Stomach (tissue), 9 donors: ENCODE results near the gene ALX4. TPM values are rescaled to one million over a fixed set of nuclear protein-coding genes. Genes with fewer than 3 reads are reported as not detected.

ENCODE experiments used
- DNase-seq, 2 donors: peaks; one replicate each; pipeline versions ENCODE4 v3.0.0 to v3.0.0-alpha.2; 2013 to 2019
- H3K27ac ChIP-seq, 5 donors: fragments of 200-600 bp in 4 of 5; sonication (generic) in 4 of 5; one replicate each; pipeline ENCODE4 v1.5.1; 2013 to 2019; ENCODE audit warnings: mild to moderate bottlenecking in 1 of 5, moderate library complexity in 1 of 5
- H3K27me3 ChIP-seq, 3 donors: fragments of 200-600 bp; sonication (generic); one replicate each; pipeline ENCODE4 v1.5.1; 2017 to 2019; ENCODE audit warnings: mixed run types in 1 of 3
- H3K36me3 ChIP-seq, 4 donors: fragments of 200-600 bp; sonication (generic); 1 replicate in 3 of 4; 2 replicates in 1 of 4; pipeline ENCODE4 v1.5.1; 2016 to 2019
- H3K4me1 ChIP-seq, 4 donors: fragments of 200-600 bp; sonication (generic); one replicate each; pipeline ENCODE4 v1.5.1; 2016 to 2019
- H3K4me3 ChIP-seq, 4 donors: fragments of 200-600 bp; sonication (generic) in 3 of 4; one replicate each; pipeline ENCODE4 v1.5.1; 2016 to 2019; ENCODE audit warnings: mild to moderate bottlenecking in 1 of 4
- H3K9me3 ChIP-seq, 4 donors: fragments of 200-600 bp; sonication (generic); one replicate each; pipeline ENCODE4 v1.5.1; 2016 to 2019
- CTCF ChIP-seq, 7 experiments: fragments of 450-650 bp in 4 of 7; fragments of 200-600 bp in 3 of 7; sonication (generic) in 3 of 7; IDR thresholded peaks; one replicate each; pipeline ENCODE4 v1.5.1; 2016 to 2019; ENCODE audit warnings: antibody characterized with exemption in 7 of 7, control low read depth in 2 of 7, mild to moderate bottlenecking in 1 of 7
- EP300 ChIP-seq: sonication (generic); formaldehyde crosslinking; IDR thresholded peaks from one replicate; pipeline ENCODE4 v1.6.1; 2017; ENCODE audit warnings: antibody characterized with exemption
- POLR2A ChIP-seq, 4 donors: fragments of 450-650 bp; IDR thresholded peaks; one replicate each; pipeline ENCODE4 v1.6.1; 2016; ENCODE audit warnings: antibody characterized with exemption in 4 of 4, control low read depth in 2 of 4, mild to moderate bottlenecking in 1 of 4, moderate library complexity in 1 of 4
- POLR2AphosphoS5 ChIP-seq, 3 donors: sonication (generic); formaldehyde crosslinking; IDR thresholded peaks; one replicate each; pipeline ENCODE4 v1.6.1; 2016; ENCODE audit warnings: antibody characterized with exemption in 3 of 3
- WGBS, 5 donors: extraction: QIAGEN DNeasy Blood & Tissue Kit in 3 of 5; methylation state at CpG; one replicate each; pipeline versions ENCODE4 v1.1.5 to v1.1.7; 2013 to 2018; 5-methylcytosine and 5-hydroxymethylcytosine counted together
- intact Hi-C: fragments of 100-400 bp; cut with DNase I; formaldehyde crosslinking; loops from one replicate; pipeline ENCODE4 v1.15.1; 2023; ENCODE audit warnings: low total_unique reads
- polyA plus RNA-seq, 3 donors: library from polyadenylated mRNA; stranded (reverse); fragments of 200-250 nt; gene quantifications; one replicate each; pipeline ENCODE4 v1.2.3, GENCODE V29; 2013
- total RNA-seq, 5 donors: library from RNA; depleted of rRNA; stranded (reverse); fragments of >200 nt; gene quantifications; one replicate each; pipeline versions ENCODE4 v1.1.0 to v1.2.3, GENCODE V29; 2014 to 2016
- donor health status: healthy with polysubstance abuse.
- donor health status: Bipolar disorder and iron deficiency.
- donor health status: healthy.

The ALX4 gene
- total and polyA plus RNA-seq, 8 donors, result not detected

DNA sequence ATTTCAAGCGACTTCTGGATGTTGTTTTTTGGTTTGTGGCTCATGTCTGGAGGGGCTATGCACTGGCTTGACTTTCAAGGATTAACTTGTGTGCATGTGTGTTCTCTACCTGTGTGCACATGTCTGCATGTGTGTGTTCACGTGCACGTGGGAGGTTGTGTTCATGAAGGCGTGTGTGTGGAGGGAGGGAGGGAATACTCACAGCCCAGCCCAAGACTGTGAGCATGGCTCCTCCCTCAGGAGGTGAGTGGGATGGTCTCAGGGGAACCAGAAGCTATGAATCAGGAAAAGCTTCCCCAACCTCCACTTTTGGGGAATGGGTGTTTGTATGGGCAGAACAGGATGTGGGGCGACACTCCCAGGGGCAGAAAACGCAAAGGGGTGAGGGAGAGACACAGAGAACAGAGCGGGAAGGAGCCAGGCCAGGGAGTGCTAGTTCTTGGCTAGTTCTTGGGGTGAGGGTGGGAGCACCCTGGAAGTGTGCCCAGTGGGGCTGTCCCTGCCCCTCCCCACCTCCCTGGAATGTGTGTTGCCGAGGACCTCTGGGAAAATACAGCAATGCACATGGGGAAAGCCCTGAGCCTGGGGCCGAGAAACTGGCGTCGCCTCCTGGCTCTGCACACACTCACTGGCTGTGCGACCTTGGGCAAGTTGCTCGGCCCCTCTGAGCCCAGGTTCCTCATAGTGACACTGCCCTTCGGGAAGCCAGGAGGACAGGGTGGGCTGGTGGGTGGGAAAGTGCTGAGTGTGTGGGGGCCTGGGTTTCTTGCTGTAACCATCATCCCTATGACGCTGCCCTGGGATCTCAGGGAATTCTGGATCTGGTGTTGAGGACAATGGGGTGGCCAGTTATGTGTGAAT is 16.9 kb upstream of the ALX4 start:
- 36 to 49% (median 44%) methylated on average over 13 to 15 of the region's 15 CpGs for WGBS, 5 donors
- Histone ChIP-seq H3K36me3 (no peaks in the 10 kb centered on the region), H3K9me3 (no peaks in the 10 kb centered on the region), H3K4me1 (peaks cover 0 to 11% (median 6%) of the 10 kb centered on the region in 4 donors), H3K27ac (no peak overlapping the region), H3K27me3 (peaks cover 8 to 95% (median 61%) of the 10 kb centered on the region in 3 donors), H3K4me3 (no peak overlapping the region)
- DNase-seq, result no peak
- intact Hi-C loops, result no loop called here
- no peak for TF ChIP-seq POLR2A (IDR thresholded peaks at IDR 0.05)
- no peak for TF ChIP-seq EP300
- no peak for TF ChIP-seq CTCF (IDR thresholded peaks at IDR 0.05)
- no peak for TF ChIP-seq POLR2AphosphoS5 (IDR thresholded peaks at IDR 0.05)

DNA sequence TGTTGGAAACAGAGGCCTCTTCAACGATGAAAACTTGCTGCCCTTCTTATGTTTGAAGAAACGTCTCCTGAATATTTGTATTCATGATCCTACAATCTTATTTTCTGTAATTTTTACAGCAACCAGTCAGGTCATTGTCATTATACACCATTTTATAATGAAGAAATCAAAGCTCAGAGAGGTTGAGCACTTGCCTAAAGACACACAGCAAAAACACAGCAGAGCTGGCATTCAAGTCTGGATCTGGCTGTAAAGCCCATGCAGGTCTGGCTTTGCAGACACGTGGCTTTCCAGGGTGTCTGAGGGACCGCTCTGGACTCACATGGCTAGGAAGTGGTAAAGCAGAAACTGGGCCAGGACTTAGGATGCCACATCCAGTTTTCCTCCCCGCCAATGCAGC is 15.8 kb upstream of the ALX4 start:
- no peaks in the 10 kb centered on the region for H3K9me3 ChIP-seq
- no peak for TF ChIP-seq CTCF (IDR thresholded peaks at IDR 0.05)
- no peak for TF ChIP-seq EP300
- no peak for TF ChIP-seq POLR2AphosphoS5 (IDR thresholded peaks at IDR 0.05)
- no peak for TF ChIP-seq POLR2A (IDR thresholded peaks at IDR 0.05)
- no peak overlapping the region for H3K4me3 ChIP-seq
- intact Hi-C loops, result no loop called here
- H3K27me3 ChIP-seq, result peaks cover 8 to 100% (median 73%) of the 10 kb centered on the region in 3 donors
- DNase-seq, result no peak
- no peaks in the 10 kb centered on the region for H3K36me3 ChIP-seq
- WGBS, 5 donors, result 66 to 85% (median 75%) methylated on average over 4 to 5 of the region's 5 CpGs
- H3K4me1 ChIP-seq, result peaks cover 0 to 11% (median 6%) of the 10 kb centered on the region in 4 donors
- no peak overlapping the region for H3K27ac ChIP-seq

DNA sequence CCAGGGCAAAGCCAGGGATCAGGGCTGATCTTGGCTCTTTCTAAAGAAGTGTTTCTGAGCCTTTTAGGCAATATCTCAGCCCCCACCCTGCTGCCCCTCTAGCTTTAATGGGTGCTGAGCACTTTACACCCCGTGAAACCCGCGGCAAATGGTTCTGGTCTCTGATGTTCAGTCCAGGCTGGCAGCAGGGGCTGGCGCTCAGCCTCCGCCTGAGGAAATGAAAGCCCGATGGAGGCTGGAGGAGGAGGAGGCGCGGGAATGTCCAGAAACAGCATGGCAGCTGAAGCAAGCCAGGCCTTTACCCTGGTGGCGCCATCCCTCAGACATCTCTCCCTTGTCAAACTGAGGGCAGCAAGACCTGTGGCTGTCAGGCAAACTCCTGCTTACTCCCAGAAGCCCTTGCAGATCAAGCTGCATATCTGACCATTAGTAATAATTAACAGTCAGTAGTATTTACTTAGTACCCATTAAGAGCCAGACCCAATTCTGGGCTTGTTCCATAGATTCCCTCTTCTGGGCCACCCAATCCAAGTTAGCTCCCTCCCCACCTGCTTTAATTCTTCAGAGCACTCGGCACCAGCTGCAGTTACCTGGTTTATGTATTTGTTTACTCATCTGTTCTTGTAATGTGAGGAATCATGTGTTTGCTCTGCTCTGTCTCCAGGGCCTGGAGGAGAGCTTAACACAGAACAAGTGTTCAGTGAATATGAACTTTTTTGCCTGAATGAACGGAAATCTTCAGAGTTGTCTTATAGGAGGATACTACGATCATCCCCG is 15.0 kb upstream of the ALX4 start:
- intact Hi-C loops, result no loop called here
- TF ChIP-seq POLR2A (IDR thresholded peaks at IDR 0.05), result no peak
- no peak for TF ChIP-seq POLR2AphosphoS5 (IDR thresholded peaks at IDR 0.05)
- TF ChIP-seq CTCF (IDR thresholded peaks at IDR 0.05), result no peak
- TF ChIP-seq EP300, result no peak
- Histone ChIP-seq H3K36me3 (no peaks in the 10 kb centered on the region), H3K4me1 (peaks cover under 1 to 14% (median 8%) of the 10 kb centered on the region in 4 donors), H3K27me3 (peaks cover 8 to 100% (median 78%) of the 10 kb centered on the region in 3 donors), H3K4me3 (no peak overlapping the region), H3K9me3 (no peaks in the 10 kb centered on the region), H3K27ac (no peak overlapping the region)
- WGBS, 5 donors, result 47 to 62% (median 51%) methylated on average over 13 of the region's 13 CpGs
- DNase-seq, result no peak

DNA sequence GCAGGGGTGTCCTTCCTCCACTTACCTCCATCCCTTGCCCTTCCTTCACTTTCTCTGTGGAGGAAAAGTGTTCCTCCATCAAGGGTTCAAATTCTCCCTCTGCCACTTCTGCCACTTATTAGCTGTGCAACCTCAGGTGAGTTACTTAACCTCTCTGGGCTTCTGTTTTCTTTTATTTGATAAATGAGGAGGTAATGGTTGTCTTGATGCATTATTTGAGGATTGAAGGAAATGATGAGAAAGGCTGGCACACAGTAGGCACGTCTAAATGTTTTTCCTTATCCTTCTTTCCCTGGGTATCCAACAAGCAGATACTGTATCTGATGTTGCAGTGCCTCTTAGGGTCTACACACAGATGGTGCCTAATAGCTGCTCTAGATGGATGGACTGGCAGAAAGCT is 14.3 kb upstream of the ALX4 start:
- H3K4me3 ChIP-seq, result no peak overlapping the region
- H3K4me1 ChIP-seq, result peaks cover 6 to 21% (median 14%) of the 10 kb centered on the region in 4 donors
- no peaks in the 10 kb centered on the region for H3K36me3 ChIP-seq
- peaks cover 13 to 100% (median 79%) of the 10 kb centered on the region in 3 donors for H3K27me3 ChIP-seq
- H3K27ac ChIP-seq, result no peak overlapping the region
- intact Hi-C loops, result no loop called here
- no peaks in the 10 kb centered on the region for H3K9me3 ChIP-seq
- no peak for DNase-seq
- WGBS, 5 donors, result 15 to 47% (median 39%) methylated on average over 1 of the region's 1 CpG
- TF ChIP-seq EP300, result no peak
- TF ChIP-seq POLR2AphosphoS5 (IDR thresholded peaks at IDR 0.05), result no peak
- no peak for TF ChIP-seq CTCF (IDR thresholded peaks at IDR 0.05)
- TF ChIP-seq POLR2A (IDR thresholded peaks at IDR 0.05), result no peak
